Endothelial cell of umbilical vein (primary cell): ENCODE data around the gene NT5C1B. TPM values are rescaled to one million over a fixed set of nuclear protein-coding genes. Genes with fewer than 3 reads are reported as not detected.

Experiments
- BruUV-seq: library from RNA; stranded (reverse); fragments of 400-500 nt; replicated peaks from 2 replicates; lab custom pipeline; 2021; lab: Mats Ljungman, UMichigan
- CTCF ChIA-PET: fragments of 300-600, 350-600 bp; sonication (Branson Sonifier 250); formaldehyde crosslinking; loops from one replicate; lab custom pipeline; 2021; ENCODE audit warnings: antibody characterized with exemption, inconsistent platforms; lab: Charles Lee
- POLR2A ChIA-PET: fragments of 300-600, 350-600 bp; sonication (Branson Sonifier 250); formaldehyde crosslinking; loops from one replicate; lab custom pipeline; 2021; ENCODE audit warnings: antibody characterized with exemption, inconsistent platforms; lab: Charles Lee
- DNase-seq: peaks from one replicate; pipeline ENCODE4 v3.0.0-alpha.2; 2011; ENCODE audit warnings: low read depth, low spot score
- FAIRE-seq: peaks from 2 replicates; lab custom pipeline; 2011; peaks lifted over from hg19 to GRCh38; lab: Jason Lieb, UNC
- H2AFZ ChIP-seq: 2 replicates; pipeline ENCODE4 v1.6.0; 2012; ENCODE audit warnings: low read depth, low read length, control low read depth, inconsistent platforms
- H3K27ac ChIP-seq: 2 replicates; pipeline ENCODE4 v1.5.1; 2011; ENCODE audit warnings: low read depth, mild to moderate bottlenecking, control low read depth, low read length, moderate library complexity; ENCODE audit not compliant: insufficient read depth
- H3K27me3 ChIP-seq, 2 experiments: 2 replicates each; pipeline versions ENCODE4 v1.6.0 to v1.6.1; 2011; ENCODE audit warnings: low read length in 2 of 2, mixed read lengths in 1 of 2; ENCODE audit not compliant: control insufficient read depth in 2 of 2, insufficient read depth in 2 of 2
- H3K36me3 ChIP-seq, 2 experiments: 2 replicates in 1 of 2; 3 replicates in 1 of 2; pipeline ENCODE4 v1.5.1; 2011; ENCODE audit warnings: low read length in 2 of 2, mild to moderate bottlenecking in 1 of 2, moderate library complexity in 1 of 2; ENCODE audit not compliant: control insufficient read depth in 2 of 2, insufficient read depth in 2 of 2; ENCODE audit errors: extremely low read depth in 1 of 2
- H3K4me1 ChIP-seq: 3 replicates; pipeline ENCODE4 v1.5.1; 2011; ENCODE audit warnings: mild to moderate bottlenecking, low read length; ENCODE audit not compliant: control insufficient read depth, insufficient read depth; ENCODE audit errors: extremely low read depth
- H3K4me2 ChIP-seq: 2 replicates; pipeline ENCODE4 v1.6.1; 2011; ENCODE audit warnings: low read length, control low read depth, mixed read lengths; ENCODE audit not compliant: insufficient read depth
- H3K4me3 ChIP-seq, 3 experiments: fragments of 200-600 bp in 1 of 3; sonication (generic), shearing (Covaris generic) in 1 of 3; replicated peaks in 1 of 3; 2 replicates each; pipeline ENCODE4 v1.5.1; 2011 to 2016; ENCODE audit warnings: control low read depth in 3 of 3, low read length in 3 of 3, mild to moderate bottlenecking in 2 of 3, inconsistent platforms in 1 of 3, low read depth in 1 of 3, moderate library complexity in 1 of 3; ENCODE audit not compliant: insufficient read depth in 1 of 3
- H3K79me2 ChIP-seq: 2 replicates; pipeline ENCODE4 v1.6.0; 2012; ENCODE audit warnings: low read length, inconsistent platforms; ENCODE audit not compliant: control insufficient read depth, insufficient read depth
- H3K9ac ChIP-seq: replicated peaks from 2 replicates; pipeline ENCODE3; 2011; ENCODE audit warnings: low read length, control low read depth; ENCODE audit not compliant: insufficient read depth; ENCODE audit errors: extremely low read depth
- H3K9me1 ChIP-seq: replicated peaks from 3 replicates; pipeline ENCODE4 v1.6.0; 2011; ENCODE audit warnings: mild to moderate bottlenecking, low read length; ENCODE audit not compliant: control insufficient read depth, insufficient read depth; ENCODE audit errors: extremely low read depth
- H3K9me3 ChIP-seq: replicated peaks from 2 replicates; pipeline ENCODE4 v1.5.1; 2012; ENCODE audit warnings: low read length, inconsistent platforms; ENCODE audit not compliant: control insufficient read depth, insufficient read depth
- H4K20me1 ChIP-seq: replicated peaks from 2 replicates; pipeline ENCODE3; 2011; ENCODE audit warnings: mild to moderate bottlenecking, low read length; ENCODE audit not compliant: control insufficient read depth, insufficient read depth; ENCODE audit errors: extremely low read depth
- CTCF ChIP-seq, 2 donors: IDR thresholded peaks; 1 replicate in 1 of 2; 2 replicates in 1 of 2; pipeline ENCODE4 v1.5.1; 2011; ENCODE audit warnings: low read length in 2 of 2, mild to moderate bottlenecking in 2 of 2, moderate library complexity in 2 of 2, control low read depth in 1 of 2, inconsistent platforms in 1 of 2, low read depth in 1 of 2; ENCODE audit not compliant: insufficient read depth in 1 of 2; ENCODE audit errors: extremely low read depth in 1 of 2
- EZH2 ChIP-seq: IDR thresholded peaks from 2 replicates; pipeline ENCODE4 v1.6.1; 2012; ENCODE audit warnings: borderline replicate concordance, low read depth, mild to moderate bottlenecking, moderate library complexity, low read length, inconsistent platforms; ENCODE audit not compliant: severe bottlenecking
- FOS ChIP-seq: IDR thresholded peaks from 2 replicates; pipeline ENCODE4 v1.6.1; 2011; ENCODE audit warnings: mild to moderate bottlenecking, low read length, moderate library complexity, borderline replicate concordance; ENCODE audit not compliant: insufficient read depth
- GATA2 ChIP-seq: IDR thresholded peaks from 2 replicates; pipeline ENCODE4 v1.7.0; 2011; ENCODE audit warnings: low read depth, mild to moderate bottlenecking, moderate library complexity, mixed read lengths, low read length; ENCODE audit not compliant: insufficient read length, insufficient read depth
- JUN ChIP-seq: IDR thresholded peaks from 2 replicates; pipeline ENCODE4 v1.6.1; 2011; ENCODE audit warnings: borderline replicate concordance, low read depth; ENCODE audit not compliant: insufficient read length, insufficient read depth
- MAX ChIP-seq: IDR thresholded peaks from 2 replicates; pipeline ENCODE4 v1.6.1; 2011; ENCODE audit not compliant: insufficient read depth, insufficient read length
- MYC ChIP-seq: IDR thresholded peaks from one replicate; pipeline ENCODE4 v1.6.1; 2011; ENCODE audit warnings: mild to moderate bottlenecking, low read depth, low read length
- POLR2A ChIP-seq: IDR thresholded peaks from 2 replicates; pipeline ENCODE4 v1.6.1; 2012; ENCODE audit warnings: low read depth, mild to moderate bottlenecking, control low read depth, low read length
- POLR2AphosphoS5 ChIP-seq: IDR thresholded peaks from 2 replicates; pipeline ENCODE4 v1.6.1; 2012; ENCODE audit warnings: low read depth, mild to moderate bottlenecking, control low read depth, low read length, moderate library complexity; ENCODE audit not compliant: insufficient read depth
- dilution Hi-C: fragments of 300-500 bp; cut with MboI; formaldehyde crosslinking; loops from one replicate; pipeline ENCODE4 v1.15.0; 2019; ENCODE audit warnings: low sequenced_read_pairs; ENCODE audit not compliant: extremely low pct_ligation_motif_present
- intact Hi-C: fragments of 100-400 bp; cut with micrococcal nuclease; formaldehyde crosslinking; loops from one replicate; pipeline ENCODE4 v1.10.0; 2022
- polyA plus RNA-seq, 4 experiments: library from polyadenylated mRNA; depleted of rRNA in 3 of 4; stranded (reverse) in 3 of 4; unstranded in 1 of 4; fragments of >200 nt; gene quantifications; 2 replicates each; pipeline versions ENCODE4 v1.2.1 to v1.2.3, GENCODE V29; 2011 to 2012; ENCODE audit warnings: missing spikeins in 1 of 4
- total RNA-seq: library from RNA; stranded (reverse); gene quantifications from 2 replicates; pipeline ENCODE4 v1.2.3, GENCODE V29; 2021

The NT5C1B gene
- total and polyA plus RNA-seq, 2 donors (not counting 3 experiments of a cell fraction or from before 2014, with no cell fraction given), result not detected

- no peak for TF ChIP-seq JUN
- no peak for TF ChIP-seq GATA2
- TF ChIP-seq MYC, result no peak
- no peak for TF ChIP-seq POLR2A
- no peak for TF ChIP-seq EZH2
- no peak for TF ChIP-seq MAX
- TF ChIP-seq CTCF (IDR thresholded peaks at IDR 0.05; ENCODE audit: extremely low read depth in 1 of 2, insufficient read depth in 1 of 2, low read depth in 1 of 2, low read length in 2 of 2), result no peak
- no peak for TF ChIP-seq POLR2AphosphoS5
- no peak for TF ChIP-seq FOS
- no peaks in the 10 kb centered on the region for H4K20me1 ChIP-seq
- no peak overlapping the region for H2AFZ ChIP-seq
- no peaks in the 10 kb centered on the region for H3K79me2 ChIP-seq
- FAIRE-seq, result no peak
- CTCF ChIA-PET, result no interaction called here
- H3K9me3 ChIP-seq, result no peaks in the 10 kb centered on the region
- dilution Hi-C loops, result no loop called here
- no peak overlapping the region for H3K4me2 ChIP-seq
- H3K36me3 ChIP-seq, result no peaks in the 10 kb centered on the region
- POLR2A ChIA-PET, result no interaction called here
- no peak overlapping the region for H3K27ac ChIP-seq
- BruUV-seq, result no TSS peak
- intact Hi-C loops, result no loop called here
- H3K4me1 ChIP-seq, result peaks cover 8% of the 10 kb centered on the region
- DNase-seq, result no peak
- H3K9me1 ChIP-seq, result no peaks in the 10 kb centered on the region
- no peak overlapping the region for H3K4me3 ChIP-seq
- no peaks in the 10 kb centered on the region for H3K27me3 ChIP-seq
- no peak overlapping the region for H3K9ac ChIP-seq
Measured at GRCh38 chr2:18544171-18544570, 45.2 kb downstream of the NT5C1B start.
